ENCODE results near the gene KCNC4.

DNA sequence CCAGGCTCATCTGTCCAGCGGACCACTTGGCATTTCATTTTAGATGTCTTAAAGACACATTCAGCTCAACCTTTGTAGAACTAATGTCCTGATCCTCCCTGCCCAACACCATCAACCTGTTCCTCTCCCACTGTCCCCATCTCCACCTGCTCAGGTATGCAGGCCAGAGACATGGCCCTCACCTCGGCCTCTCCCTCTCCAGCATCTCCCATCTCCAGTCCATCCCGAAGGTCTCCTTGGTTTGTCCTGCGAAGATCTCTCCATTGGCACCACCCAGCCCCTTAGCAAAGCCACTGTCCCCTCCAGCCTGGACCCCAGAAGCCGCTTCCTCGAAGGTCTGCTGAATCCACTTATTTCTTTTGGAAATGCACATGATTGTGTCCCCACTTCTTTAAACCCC is 20.9 kb upstream of the KCNC4 start:
- TF ChIP-seq KDM5A (IDR thresholded peaks at IDR 0.05; ENCODE audit: borderline replicate concordance, low read length) (no peak), KDM1A (CRISPR knock-in tag; IDR thresholded peaks at IDR 0.05) (no peak), SMAD3 (CRISPR knock-in tag; IDR thresholded peaks at IDR 0.05) (no peak), MAZ (IDR thresholded peaks at IDR 0.05; ENCODE audit: borderline replicate concordance, low read depth, low read length) (no peak), MAZ (CRISPR knock-in tag; IDR thresholded peaks at IDR 0.05; ENCODE audit: low read depth) (no peak), SRSF4 (IDR thresholded peaks at IDR 0.05; ENCODE audit: low read depth, low read length, poor library complexity, severe bottlenecking) (no peak)
